Osteocyte (in vitro differentiated cells): ENCODE data around the gene BCAS4. TPM values are rescaled to one million over a fixed set of nuclear protein-coding genes. Genes with fewer than 3 reads are reported as not detected.

ENCODE experiments used
- DNase-seq: peaks from one replicate; pipeline ENCODE4 v3.0.0; 2021; ENCODE audit warnings: mixed read lengths; ENCODE audit not compliant: unreplicated experiment; ENCODE audit errors: extremely low spot score
- H3K27ac Mint-ChIP-seq: one replicate; pipeline ENCODE4 v1.8.0; 2021; ENCODE audit warnings: mild to moderate bottlenecking, mixed read lengths; ENCODE audit not compliant: unreplicated experiment
- H3K27me3 Mint-ChIP-seq: one replicate; pipeline ENCODE4 v1.8.0; 2021; ENCODE audit warnings: mixed read lengths; ENCODE audit not compliant: unreplicated experiment
- H3K36me3 Mint-ChIP-seq: one replicate; pipeline ENCODE4 v1.8.0; 2021; ENCODE audit warnings: mixed read lengths; ENCODE audit not compliant: unreplicated experiment
- H3K4me1 Mint-ChIP-seq: one replicate; pipeline ENCODE4 v1.8.0; 2021; ENCODE audit warnings: mixed read lengths; ENCODE audit not compliant: unreplicated experiment
- H3K4me3 Mint-ChIP-seq: one replicate; pipeline ENCODE4 v1.8.0; 2021; ENCODE audit warnings: mild to moderate bottlenecking, moderate library complexity, mixed read lengths; ENCODE audit not compliant: unreplicated experiment
- H3K9me3 Mint-ChIP-seq: one replicate; pipeline ENCODE4 v1.8.0; 2021; ENCODE audit warnings: mixed read lengths; ENCODE audit not compliant: unreplicated experiment
- CTCF ChIP-seq: fragments of 200-600 bp; sonication (generic); IDR thresholded peaks from 2 replicates; pipeline ENCODE4 v1.5.0; 2021; ENCODE audit warnings: antibody characterized with exemption, mild to moderate bottlenecking, moderate library complexity
- total RNA-seq: library from RNA; stranded (reverse); gene quantifications from 2 replicates; pipeline ENCODE4 v1.2.1, GENCODE V29; 2021

BCAS4 gene
- total RNA-seq, 1 donor from 2014 or later = 4.2 TPM

GRCh38 chr20:50861012-50861411 is 66.2 kb downstream of the BCAS4 start:
- no peaks in the 10 kb centered on the region for H3K4me1 Mint-ChIP-seq
- no peak overlapping the region for H3K4me3 Mint-ChIP-seq
- no peak for TF ChIP-seq CTCF
- DNase-seq = no peak
- H3K36me3 Mint-ChIP-seq = no peaks in the 10 kb centered on the region
- no peaks in the 10 kb centered on the region for H3K27me3 Mint-ChIP-seq
- H3K27ac Mint-ChIP-seq = no peak overlapping the region
- H3K9me3 Mint-ChIP-seq = no peaks in the 10 kb centered on the region

DNA sequence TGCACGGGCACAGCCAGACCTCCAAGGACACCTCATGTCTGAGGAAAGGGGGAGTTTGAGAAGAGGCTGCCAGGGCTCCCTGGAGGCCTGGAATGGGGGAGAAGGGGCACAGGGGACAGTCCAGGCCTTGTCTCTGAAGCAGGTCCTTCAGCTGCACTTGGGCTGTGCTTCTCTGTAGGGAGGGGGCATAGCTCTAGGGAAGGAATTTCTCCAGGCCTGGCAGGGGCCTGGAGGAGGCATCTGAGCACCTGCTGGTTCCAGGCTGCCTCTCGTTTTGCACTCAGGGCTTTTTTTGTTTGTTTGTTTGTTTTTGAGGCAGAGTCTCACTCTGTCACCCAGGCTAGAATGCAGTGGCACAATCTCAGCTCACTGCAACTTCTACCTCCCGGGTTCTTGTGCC is 67.7 kb downstream of the BCAS4 start:
- Mint-ChIP-seq H3K27me3 (no peaks in the 10 kb centered on the region), H3K4me1 (no peaks in the 10 kb centered on the region), H3K36me3 (no peaks in the 10 kb centered on the region), H3K27ac (no peak overlapping the region), H3K4me3 (no peak overlapping the region), H3K9me3 (no peaks in the 10 kb centered on the region)
- no peak for DNase-seq
- no peak for TF ChIP-seq CTCF

DNA sequence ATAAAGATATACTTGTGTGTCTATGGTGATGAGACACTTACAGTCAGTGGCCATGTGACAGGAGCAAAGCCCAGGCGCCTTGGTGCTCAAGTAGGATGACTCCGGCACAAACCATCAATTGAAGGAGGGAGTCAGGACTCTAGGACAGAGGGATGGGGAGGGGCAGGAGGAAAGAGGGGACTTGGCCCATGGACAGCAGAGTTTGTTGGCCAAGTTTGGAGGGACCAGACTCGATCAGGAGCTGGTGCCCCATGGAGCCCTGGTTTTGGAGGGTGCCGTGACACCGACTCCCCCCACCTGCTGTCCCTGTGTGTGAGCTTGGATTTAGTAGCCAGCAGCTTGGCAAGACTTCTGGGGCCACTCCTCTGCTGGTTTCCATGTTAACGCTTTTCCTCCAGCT is 70.3 kb downstream of the BCAS4 start:
- H3K4me1 Mint-ChIP-seq = peaks cover 2% of the 10 kb centered on the region
- no peak for DNase-seq
- no peak overlapping the region for H3K4me3 Mint-ChIP-seq
- no peak for TF ChIP-seq CTCF
- H3K9me3 Mint-ChIP-seq = no peaks in the 10 kb centered on the region
- no peaks in the 10 kb centered on the region for H3K27me3 Mint-ChIP-seq
- H3K36me3 Mint-ChIP-seq = no peaks in the 10 kb centered on the region
- H3K27ac Mint-ChIP-seq = no peak overlapping the region

DNA sequence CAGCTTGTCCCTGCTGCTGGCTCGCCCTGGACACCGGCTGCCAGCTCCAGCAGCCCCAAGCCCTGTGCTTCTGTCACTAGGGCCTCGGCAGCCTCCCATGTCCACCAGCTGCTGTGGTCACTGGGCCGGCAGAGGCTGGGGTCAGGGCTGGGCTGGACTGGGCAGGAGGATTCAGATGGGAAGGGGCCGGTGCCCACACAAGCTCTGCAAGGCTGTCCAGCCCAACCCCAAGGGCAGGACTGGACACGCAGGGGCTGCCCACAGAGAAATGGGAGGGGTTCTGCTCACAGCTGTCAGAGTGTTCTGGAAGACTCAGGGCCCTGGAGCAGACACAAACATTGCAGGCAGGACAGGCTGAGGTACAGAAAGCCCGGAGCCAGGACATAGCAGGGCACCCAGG is 70.7 kb downstream of the BCAS4 start:
- no peak for DNase-seq
- H3K4me3 Mint-ChIP-seq = no peak overlapping the region
- no peaks in the 10 kb centered on the region for H3K27me3 Mint-ChIP-seq
- H3K9me3 Mint-ChIP-seq = no peaks in the 10 kb centered on the region
- no peak overlapping the region for H3K27ac Mint-ChIP-seq
- TF ChIP-seq CTCF = no peak
- peaks cover 6% of the 10 kb centered on the region for H3K4me1 Mint-ChIP-seq
- no peaks in the 10 kb centered on the region for H3K36me3 Mint-ChIP-seq

DNA sequence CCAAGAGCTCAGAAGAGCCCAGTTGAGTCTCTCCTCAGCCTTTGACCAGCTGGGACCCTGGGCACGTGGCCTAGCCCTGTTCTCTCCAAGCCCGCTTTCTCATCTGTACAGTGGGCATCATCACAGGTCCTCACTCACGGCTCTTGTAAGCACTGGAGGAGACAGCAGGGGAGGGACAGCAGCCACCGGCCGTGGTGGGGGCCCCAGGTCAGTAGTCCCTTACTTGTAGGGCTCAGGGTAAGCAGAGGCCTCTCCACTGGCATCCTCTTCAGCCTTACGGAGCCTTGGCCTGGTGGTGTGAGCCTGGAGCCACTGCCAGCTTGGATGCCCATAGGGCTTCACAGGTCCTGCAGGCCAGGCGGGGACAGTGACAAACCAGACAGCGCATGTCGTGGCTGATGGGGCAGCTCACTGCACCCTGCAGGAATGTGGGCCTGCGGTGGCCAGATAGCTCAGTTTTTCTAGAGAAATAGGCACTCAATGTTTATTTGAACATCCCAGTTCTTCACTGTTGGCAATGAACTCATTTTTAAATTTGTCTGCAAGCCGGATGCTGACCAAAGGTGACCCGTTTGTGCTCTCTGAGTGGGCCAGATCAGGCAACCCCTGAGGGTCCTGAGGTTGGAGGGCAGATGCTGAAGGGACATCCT is 71.3 kb downstream of the BCAS4 start:
- Mint-ChIP-seq H3K27me3 (no peaks in the 10 kb centered on the region), H3K27ac (no peak overlapping the region), H3K4me3 (no peak overlapping the region), H3K36me3 (no peaks in the 10 kb centered on the region), H3K4me1 (peaks cover 11% of the 10 kb centered on the region), H3K9me3 (no peaks in the 10 kb centered on the region)
- TF ChIP-seq CTCF = no peak
- DNase-seq = no peak
